Mucosa of stomach (tissue), 1 donor: Measurements from ENCODE around the gene TM9SF2.
"Not testable (repeated sequence)": the region's sequence is repeated elsewhere in the genome, so short reads cannot be mapped to it uniquely, and the experiment has no call there.

Source experiments
- H3K27me3 ChIP-seq: one replicate; pipeline ENCODE4 v1.7.0; 2013; ENCODE audit warnings: mild to moderate bottlenecking, low read length; ENCODE audit not compliant: control insufficient read depth, insufficient read depth
- H3K36me3 ChIP-seq: one replicate; pipeline ENCODE4 v1.7.0; 2013; ENCODE audit warnings: low read length; ENCODE audit not compliant: control insufficient read depth, insufficient read depth
- H3K4me1 ChIP-seq: one replicate; pipeline ENCODE4 v1.7.0; 2013; ENCODE audit warnings: mild to moderate bottlenecking, low read length; ENCODE audit not compliant: control insufficient read depth, insufficient read depth
- H3K4me3 ChIP-seq: one replicate; pipeline ENCODE4 v1.7.0; 2013; ENCODE audit warnings: low read length
- H3K9ac ChIP-seq: one replicate; pipeline ENCODE4 v1.7.0; 2013; ENCODE audit warnings: mild to moderate bottlenecking, low read length, moderate library complexity
- H3K9me3 ChIP-seq: one replicate; pipeline ENCODE4 v1.7.0; 2013; ENCODE audit warnings: mild to moderate bottlenecking, low read length, moderate library complexity; ENCODE audit not compliant: control insufficient read depth
- donor health status: Pancreatic carcinoma.

The TM9SF2 gene, protein sequence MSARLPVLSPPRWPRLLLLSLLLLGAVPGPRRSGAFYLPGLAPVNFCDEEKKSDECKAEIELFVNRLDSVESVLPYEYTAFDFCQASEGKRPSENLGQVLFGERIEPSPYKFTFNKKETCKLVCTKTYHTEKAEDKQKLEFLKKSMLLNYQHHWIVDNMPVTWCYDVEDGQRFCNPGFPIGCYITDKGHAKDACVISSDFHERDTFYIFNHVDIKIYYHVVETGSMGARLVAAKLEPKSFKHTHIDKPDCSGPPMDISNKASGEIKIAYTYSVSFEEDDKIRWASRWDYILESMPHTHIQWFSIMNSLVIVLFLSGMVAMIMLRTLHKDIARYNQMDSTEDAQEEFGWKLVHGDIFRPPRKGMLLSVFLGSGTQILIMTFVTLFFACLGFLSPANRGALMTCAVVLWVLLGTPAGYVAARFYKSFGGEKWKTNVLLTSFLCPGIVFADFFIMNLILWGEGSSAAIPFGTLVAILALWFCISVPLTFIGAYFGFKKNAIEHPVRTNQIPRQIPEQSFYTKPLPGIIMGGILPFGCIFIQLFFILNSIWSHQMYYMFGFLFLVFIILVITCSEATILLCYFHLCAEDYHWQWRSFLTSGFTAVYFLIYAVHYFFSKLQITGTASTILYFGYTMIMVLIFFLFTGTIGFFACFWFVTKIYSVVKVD

DNA sequence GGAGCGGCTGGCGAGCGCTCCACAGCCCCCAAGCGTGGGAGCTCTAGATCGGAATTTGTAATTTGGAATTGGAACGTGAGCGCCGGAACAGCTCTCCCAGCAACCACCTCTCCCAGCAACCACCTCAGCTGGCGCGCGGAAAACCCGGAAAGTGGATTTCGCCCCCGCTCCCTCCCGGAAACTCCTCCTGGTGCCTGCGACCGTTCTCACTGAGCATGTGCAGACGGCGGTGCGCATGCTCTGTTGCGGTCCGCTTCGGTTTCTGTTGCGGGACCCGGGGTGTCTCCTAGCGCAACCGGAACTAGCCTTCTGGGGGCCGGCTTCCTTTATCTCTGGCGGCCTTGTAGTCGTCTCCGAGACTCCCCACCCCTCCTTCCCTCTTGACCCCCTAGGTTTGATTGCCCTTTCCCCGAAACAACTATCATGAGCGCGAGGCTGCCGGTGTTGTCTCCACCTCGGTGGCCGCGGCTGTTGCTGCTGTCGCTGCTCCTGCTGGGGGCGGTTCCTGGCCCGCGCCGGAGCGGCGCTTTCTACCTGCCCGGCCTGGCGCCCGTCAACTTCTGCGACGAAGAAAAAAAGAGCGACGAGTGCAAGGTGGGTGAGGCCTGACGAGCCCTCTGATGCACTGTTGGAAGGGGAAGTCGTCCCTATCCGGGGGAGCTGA is at the start of gene TM9SF2:
Gene TM9SF2 (plus strand): TSS at position 289 of the 664 bp plus-strand sequence. CDS start 135 bp downstream, at position 424.
- Histone ChIP-seq H3K4me3 (peak within 1 kb of the TSS; percentile 92), H3K36me3 (no peaks in the 10 kb centered on the region), H3K9me3 (no peaks in the 10 kb centered on the region), H3K9ac (peak within 1 kb of the TSS; percentile 96), H3K4me1 (peaks cover 19% of the 10 kb centered on the region), H3K27me3 (no peaks in the 10 kb centered on the region)

DNA sequence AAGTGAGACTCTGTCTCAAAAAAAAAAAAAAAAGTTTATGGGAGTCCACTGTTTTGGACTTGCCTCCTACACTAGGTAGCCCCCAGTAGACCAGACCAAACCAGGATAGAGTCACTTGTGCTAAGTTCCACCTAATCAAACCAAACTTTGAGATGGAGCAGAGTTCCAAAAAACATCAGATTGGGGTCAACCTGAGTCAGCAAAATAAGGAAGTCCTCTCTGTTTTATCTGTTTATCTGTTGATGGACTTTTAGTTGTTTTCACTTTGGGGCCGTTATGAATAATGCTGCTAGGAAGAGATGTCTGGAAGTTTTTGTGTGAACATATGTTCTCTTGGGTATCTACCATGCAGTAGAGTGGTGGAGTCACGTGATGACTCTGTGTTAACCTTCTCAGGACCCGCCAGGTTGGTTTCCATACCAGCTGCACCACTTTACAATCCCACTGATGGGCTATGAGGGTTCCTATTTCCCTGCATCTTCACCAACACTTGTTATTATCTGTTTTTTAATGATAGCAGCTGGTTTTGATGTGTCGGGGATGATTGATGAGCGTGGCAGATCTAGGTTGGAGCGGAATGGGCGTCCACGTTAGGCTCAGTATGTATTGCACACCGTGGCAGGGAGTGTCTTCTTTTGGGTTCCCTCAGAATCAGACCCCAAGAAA is 46.6 kb upstream of the TM9SF2 start:
- Histone ChIP-seq H3K9ac (no peak overlapping the region), H3K4me1 (no peaks in the 10 kb centered on the region), H3K4me3 (no peak overlapping the region), H3K27me3 (no peaks in the 10 kb centered on the region), H3K9me3 (no peaks in the 10 kb centered on the region), H3K36me3 (no peaks in the 10 kb centered on the region)

DNA sequence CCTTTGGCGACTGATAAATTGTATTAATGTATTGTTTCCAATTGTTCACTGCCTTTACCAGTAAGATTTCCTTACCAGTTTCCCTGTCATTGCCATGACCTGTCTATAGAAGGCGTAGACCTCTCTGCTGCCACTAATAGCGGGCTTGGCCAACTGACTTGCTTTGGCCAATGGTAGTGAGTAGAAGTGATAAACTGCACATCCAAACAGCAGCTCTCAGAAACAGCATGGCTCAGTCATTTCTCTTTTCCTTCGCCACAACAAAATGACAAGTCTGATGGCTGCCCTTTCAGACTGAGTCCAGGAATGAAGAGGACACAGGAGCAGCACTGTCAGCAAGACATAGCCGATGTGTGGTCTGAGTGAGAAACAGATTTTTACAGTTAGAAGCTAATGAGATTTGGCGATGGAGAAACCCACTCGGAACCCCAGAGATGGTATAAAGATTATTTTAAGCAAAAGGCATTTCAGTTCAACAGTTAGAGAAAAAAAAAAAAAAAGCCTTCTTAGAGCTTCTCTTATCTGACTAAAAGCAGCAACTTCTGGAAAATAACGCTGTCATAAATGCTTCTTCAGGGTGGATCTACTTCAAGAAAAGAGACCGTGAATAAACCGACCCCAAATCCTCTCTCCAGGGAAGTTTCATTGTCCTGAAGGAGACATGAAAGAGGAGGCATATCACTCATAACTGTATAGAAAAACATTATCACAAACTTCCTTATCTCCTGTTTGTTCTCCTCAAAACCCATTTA is 42.0 kb upstream of the TM9SF2 start:
- Histone ChIP-seq H3K9ac (no peak overlapping the region), H3K36me3 (no peaks in the 10 kb centered on the region), H3K4me3 (no peak overlapping the region), H3K9me3 (no peaks in the 10 kb centered on the region), H3K4me1 (no peaks in the 10 kb centered on the region), H3K27me3 (no peaks in the 10 kb centered on the region)

DNA sequence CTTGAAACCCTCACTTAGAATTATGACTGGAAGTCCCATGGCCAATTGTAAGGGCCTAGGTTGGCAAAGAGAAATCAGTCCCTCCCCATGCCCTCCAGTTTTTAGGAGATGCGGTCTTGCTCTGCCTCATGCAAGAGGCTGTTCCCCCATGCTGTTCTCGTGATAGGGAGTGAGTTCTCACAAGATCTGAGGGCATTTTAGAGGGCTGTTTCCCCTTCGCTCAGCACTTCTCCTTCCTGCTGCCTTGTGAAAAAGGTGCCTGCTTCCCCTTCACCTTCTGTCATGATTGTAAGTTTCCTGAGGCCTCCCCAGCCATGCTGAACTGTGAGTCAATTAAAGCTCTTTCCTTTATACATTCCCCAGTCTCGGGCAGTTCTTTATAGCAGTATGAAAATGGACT is 40.5 kb upstream of the TM9SF2 start:
- not testable (repeated sequence) for H3K9me3 ChIP-seq, H3K36me3 ChIP-seq

DNA sequence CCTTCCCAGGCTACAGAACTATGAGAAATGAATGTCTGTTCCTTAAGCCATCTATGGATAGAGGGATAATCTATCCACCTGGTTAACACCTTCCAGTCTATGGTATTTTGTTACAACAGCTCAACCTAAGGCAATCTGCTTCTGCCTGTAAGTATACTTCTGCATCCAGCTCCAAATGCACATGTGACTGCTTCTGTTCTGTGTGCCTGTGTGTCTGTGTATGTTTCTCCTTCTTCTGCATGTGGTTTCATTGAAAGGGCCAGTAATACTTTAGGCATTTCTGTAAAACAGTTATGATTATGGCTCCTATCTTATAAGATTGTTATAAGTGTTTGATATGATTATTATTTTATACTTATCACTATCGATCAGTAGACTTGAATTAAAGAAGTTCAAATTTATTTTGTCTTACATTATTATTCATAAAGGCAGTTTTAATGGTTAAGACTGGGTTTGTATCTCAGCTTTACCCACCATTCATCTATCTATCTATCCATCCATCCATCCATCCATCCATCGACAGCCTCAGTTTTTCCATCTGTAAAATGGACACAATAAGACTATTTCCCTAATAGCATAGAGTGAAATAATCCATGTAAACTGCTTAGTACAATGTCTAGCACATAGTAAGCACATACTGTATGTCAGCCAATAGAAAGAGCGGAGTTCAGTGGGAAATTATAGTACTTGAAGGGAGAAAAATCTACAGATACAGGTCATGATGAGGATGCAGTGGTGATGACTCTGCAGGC is 37.5 kb upstream of the TM9SF2 start:
- H3K36me3 ChIP-seq = no peaks in the 10 kb centered on the region
- H3K4me1 ChIP-seq = peaks cover 13% of the 10 kb centered on the region
- no peak overlapping the region for H3K9ac ChIP-seq
- no peaks in the 10 kb centered on the region for H3K27me3 ChIP-seq
- H3K4me3 ChIP-seq = no peak overlapping the region
- H3K9me3 ChIP-seq = no peaks in the 10 kb centered on the region

More for the DNA sequence above, 40.5 kb upstream of the TM9SF2 start:
- not testable (repeated sequence) for H3K4me1 ChIP-seq, H3K27me3 ChIP-seq, H3K4me3 ChIP-seq, H3K9ac ChIP-seq

DNA sequence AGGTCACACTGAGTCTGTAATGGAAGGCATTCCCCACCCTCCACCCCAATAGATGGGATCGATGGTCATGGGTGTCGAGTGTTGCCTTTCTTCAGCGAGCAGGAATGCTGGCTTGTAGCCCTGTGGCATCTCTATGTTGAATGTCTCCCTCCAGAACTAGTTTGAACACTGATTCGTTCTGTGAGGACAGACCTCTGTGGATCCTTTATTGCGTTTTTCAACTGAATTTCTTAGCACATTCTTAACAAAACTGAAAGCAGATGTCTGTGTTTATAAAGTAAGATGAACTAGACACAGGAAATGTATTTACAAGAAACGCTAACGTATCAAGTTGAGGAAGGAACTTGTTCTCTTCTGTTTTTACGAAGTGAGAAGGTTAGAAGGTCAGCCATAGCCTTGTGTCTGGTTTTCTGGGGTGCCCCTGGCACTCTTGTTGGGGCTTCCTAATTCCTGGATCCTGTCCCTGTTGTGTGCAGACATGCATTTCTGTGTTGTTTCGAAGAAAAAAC is 36.8 kb upstream of the TM9SF2 start:
- Histone ChIP-seq H3K27me3 (no peaks in the 10 kb centered on the region), H3K36me3 (no peaks in the 10 kb centered on the region), H3K4me1 (peaks cover 14% of the 10 kb centered on the region)

DNA sequence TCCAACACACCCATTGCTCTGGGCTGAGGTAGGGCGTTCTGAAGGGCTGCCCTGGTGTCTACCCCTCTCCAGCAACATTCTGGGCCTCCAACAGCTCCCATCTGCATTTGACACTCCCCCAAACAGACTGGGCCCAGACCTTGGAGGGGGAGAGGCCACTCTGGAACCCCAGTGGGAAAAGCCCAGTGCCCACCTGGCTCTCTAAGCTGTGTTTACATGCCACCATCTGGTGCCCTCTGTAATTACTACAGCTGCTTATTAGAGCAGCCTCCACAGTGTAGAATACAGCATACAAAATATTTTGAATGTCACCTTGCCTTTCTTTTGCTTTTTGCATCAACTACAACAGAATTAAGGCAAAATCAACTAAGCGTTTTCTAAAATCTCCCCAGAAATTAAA is 35.8 kb upstream of the TM9SF2 start:
- no peaks in the 10 kb centered on the region for H3K9me3 ChIP-seq
- peaks cover 14% of the 10 kb centered on the region for H3K4me1 ChIP-seq
- no peaks in the 10 kb centered on the region for H3K27me3 ChIP-seq
- H3K4me3 ChIP-seq = no peak overlapping the region
- no peaks in the 10 kb centered on the region for H3K36me3 ChIP-seq
- H3K9ac ChIP-seq = no peak overlapping the region

More for the DNA sequence above, 36.8 kb upstream of the TM9SF2 start:
- H3K9me3 ChIP-seq = no peaks in the 10 kb centered on the region
- H3K9ac ChIP-seq = no peak overlapping the region
- H3K4me3 ChIP-seq = no peak overlapping the region

DNA sequence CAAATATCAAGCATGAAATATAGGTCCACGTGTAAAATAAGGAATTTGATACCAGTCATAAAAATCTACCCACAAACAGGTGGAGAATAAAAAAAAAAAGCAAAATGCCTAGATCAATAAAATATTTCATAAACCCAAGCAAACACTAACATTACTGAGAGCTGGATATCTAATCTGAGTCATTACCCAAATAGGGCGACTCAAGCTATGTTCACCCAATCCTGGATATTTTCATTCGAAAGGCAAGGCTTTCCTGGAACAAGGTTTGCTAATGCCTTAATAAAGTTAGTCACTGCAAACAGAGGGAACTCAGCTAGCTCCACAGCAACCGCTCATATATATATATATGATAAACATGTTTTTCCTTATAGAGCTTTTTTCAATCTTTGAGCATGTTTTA is 33.5 kb upstream of the TM9SF2 start:
- Histone ChIP-seq H3K9ac (no peak overlapping the region), H3K36me3 (no peaks in the 10 kb centered on the region), H3K9me3 (no peaks in the 10 kb centered on the region), H3K4me3 (no peak overlapping the region), H3K4me1 (peaks cover 14% of the 10 kb centered on the region), H3K27me3 (no peaks in the 10 kb centered on the region)

DNA sequence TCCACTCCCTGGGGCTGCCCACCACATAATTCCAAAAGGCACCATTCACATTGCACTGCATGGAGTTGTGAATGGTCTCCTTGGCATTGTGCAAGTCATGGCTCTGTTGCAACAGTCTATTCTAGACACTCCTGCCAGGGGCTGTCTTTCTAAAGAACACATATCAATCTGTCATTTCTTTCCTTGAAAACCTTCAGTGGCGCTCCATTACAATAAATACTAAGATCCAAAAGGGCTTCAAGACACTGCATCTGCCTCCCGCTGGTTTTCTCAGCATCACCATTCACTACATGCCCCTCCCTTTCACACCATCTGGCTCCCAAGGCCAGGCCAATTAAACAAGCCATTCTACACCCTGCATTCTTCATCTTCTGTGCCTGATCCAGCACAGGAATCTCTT is 32.2 kb upstream of the TM9SF2 start:
- H3K27me3 ChIP-seq = no peaks in the 10 kb centered on the region
- no peaks in the 10 kb centered on the region for H3K9me3 ChIP-seq
- H3K4me1 ChIP-seq = peaks cover 14% of the 10 kb centered on the region
- H3K9ac ChIP-seq = no peak overlapping the region
- no peak overlapping the region for H3K4me3 ChIP-seq
- no peaks in the 10 kb centered on the region for H3K36me3 ChIP-seq

DNA sequence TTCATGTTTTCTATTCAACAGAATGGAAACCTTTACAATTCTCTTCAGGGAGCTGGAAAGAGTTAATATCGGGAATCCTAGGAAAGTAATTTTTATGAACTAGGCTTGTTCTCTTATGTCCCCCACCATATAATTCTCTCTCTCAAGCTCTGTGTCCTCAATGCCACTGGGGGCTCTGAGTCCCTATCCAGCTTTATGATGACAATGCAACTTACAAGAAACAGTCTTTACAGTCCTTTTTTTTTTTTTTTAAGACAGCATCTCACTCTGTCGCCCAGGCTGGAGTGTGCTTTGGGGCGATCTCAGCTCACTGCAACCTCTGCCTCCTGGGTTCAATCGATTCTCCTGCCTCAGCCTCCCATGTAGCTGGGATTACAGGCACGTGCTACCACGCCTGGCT is 31.2 kb upstream of the TM9SF2 start:
- Histone ChIP-seq H3K9ac (no peak overlapping the region), H3K4me3 (no peak overlapping the region), H3K36me3 (no peaks in the 10 kb centered on the region), H3K9me3 (no peaks in the 10 kb centered on the region), H3K27me3 (no peaks in the 10 kb centered on the region), H3K4me1 (peaks cover 14% of the 10 kb centered on the region)
